Right renal cortex interstitium (tissue), 3 donors: ENCODE measurements around the gene WFDC6. TPM values are rescaled to one million over a fixed set of nuclear protein-coding genes. Genes with fewer than 3 reads are reported as not detected.

Experiments used
- DNase-seq, 3 donors: peaks; one replicate each; pipeline ENCODE4 v3.0.0-alpha.2; 2013; ENCODE audit warnings: low read depth in 3 of 3, low spot score in 2 of 3
- polyA plus RNA-seq, 3 donors: library from polyadenylated mRNA; unstranded; fragments of 120-200 nt; gene quantifications; one replicate each; pipeline ENCODE4 v1.2.1, GENCODE V29; 2013; ENCODE audit not compliant: insufficient read length in 3 of 3

WFDC6 gene
- polyA plus RNA-seq, 3 donors, result 0.19 TPM; not detected in 2

GRCh38 chr20:45518282-45518681 is 21.0 kb downstream of the WFDC6 start:
- DNase-seq, result peak in 1 of 3 donors; percentile 5

- DNase-seq, result no peak
These were observed 24.0 kb downstream of the WFDC6 start, which contains the start of gene SPINT3 for GRCh38 chr20:45515147-45515913. TSS of gene SPINT3 (minus strand) at chr20:45515622. CDS start at chr20:45515608, 14 bp downstream.

GRCh38 chr20:45510242-45510862 is 28.9 kb downstream of the WFDC6 start:
- no peak for DNase-seq

GRCh38 chr20:45509091-45509490 is 30.2 kb downstream of the WFDC6 start:
- no peak for DNase-seq

- DNase-seq, result no peak
These were observed 31.0 kb downstream of the WFDC6 start for GRCh38 chr20:45508068-45508886.

GRCh38 chr20:45507011-45507820 is 32.1 kb downstream of the WFDC6 start:
- DNase-seq, result no peak

GRCh38 chr20:45506398-45506797 is 32.9 kb downstream of the WFDC6 start:
- no peak for DNase-seq

GRCh38 chr20:45503403-45503802 is 35.9 kb downstream of the WFDC6 start:
- no peak for DNase-seq

GRCh38 chr20:45502561-45502960 is 36.7 kb downstream of the WFDC6 start:
- no peak for DNase-seq

GRCh38 chr20:45501600-45501999 is 37.7 kb downstream of the WFDC6 start:
- no peak for DNase-seq

GRCh38 chr20:45500022-45500421 is 39.3 kb downstream of the WFDC6 start:
- DNase-seq, result no peak

- DNase-seq, result no peak
These were observed 41.2 kb downstream of the WFDC6 start for GRCh38 chr20:45497971-45498494.

GRCh38 chr20:45496166-45496565 is 43.1 kb downstream of the WFDC6 start:
- no peak for DNase-seq

GRCh38 chr20:45495501-45495941 is 43.8 kb downstream of the WFDC6 start:
- DNase-seq, result no peak

- DNase-seq, result no peak
These were observed 50.2 kb downstream of the WFDC6 start for GRCh38 chr20:45489083-45489531.

GRCh38 chr20:45487231-45487635 is 52.0 kb downstream of the WFDC6 start:
- DNase-seq, result no peak

GRCh38 chr20:45485388-45485787 is 53.9 kb downstream of the WFDC6 start:
- DNase-seq, result no peak

GRCh38 chr20:45484676-45485075 is 54.6 kb downstream of the WFDC6 start:
- no peak for DNase-seq
